ENCODE data around the gene DGKQ.

DNA sequence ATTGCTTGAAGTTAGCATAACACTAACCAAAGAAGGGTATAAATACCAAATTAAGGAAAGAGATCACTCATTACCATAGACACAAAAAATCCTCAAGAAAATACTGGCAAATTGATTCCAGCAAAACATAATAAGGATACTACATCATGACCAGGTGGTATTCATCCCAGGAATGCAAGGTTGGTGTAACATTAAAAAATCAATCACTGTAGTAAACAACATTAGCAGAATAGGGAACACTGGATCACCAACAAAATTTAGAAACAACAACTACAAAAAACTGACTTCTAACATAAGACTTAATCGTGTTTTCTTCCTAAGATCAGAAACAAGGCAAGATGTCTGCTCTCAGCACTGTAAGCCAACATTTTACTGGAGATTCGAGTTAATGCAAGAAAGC is 55.4 kb downstream of the DGKQ start:
- TF ChIP-seq, protein P1, sequence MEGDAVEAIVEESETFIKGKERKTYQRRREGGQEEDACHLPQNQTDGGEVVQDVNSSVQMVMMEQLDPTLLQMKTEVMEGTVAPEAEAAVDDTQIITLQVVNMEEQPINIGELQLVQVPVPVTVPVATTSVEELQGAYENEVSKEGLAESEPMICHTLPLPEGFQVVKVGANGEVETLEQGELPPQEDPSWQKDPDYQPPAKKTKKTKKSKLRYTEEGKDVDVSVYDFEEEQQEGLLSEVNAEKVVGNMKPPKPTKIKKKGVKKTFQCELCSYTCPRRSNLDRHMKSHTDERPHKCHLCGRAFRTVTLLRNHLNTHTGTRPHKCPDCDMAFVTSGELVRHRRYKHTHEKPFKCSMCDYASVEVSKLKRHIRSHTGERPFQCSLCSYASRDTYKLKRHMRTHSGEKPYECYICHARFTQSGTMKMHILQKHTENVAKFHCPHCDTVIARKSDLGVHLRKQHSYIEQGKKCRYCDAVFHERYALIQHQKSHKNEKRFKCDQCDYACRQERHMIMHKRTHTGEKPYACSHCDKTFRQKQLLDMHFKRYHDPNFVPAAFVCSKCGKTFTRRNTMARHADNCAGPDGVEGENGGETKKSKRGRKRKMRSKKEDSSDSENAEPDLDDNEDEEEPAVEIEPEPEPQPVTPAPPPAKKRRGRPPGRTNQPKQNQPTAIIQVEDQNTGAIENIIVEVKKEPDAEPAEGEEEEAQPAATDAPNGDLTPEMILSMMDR (IDR thresholded peaks at IDR 0.05; ENCODE audit: insufficient read depth, low read length), result no peak
- TF ChIP-seq GABPA (IDR thresholded peaks at IDR 0.05; ENCODE audit: low read depth) (no peak), POLR2AphosphoS5 (IDR thresholded peaks at IDR 0.05; ENCODE audit: low read depth) (no peak), SPI1 (IDR thresholded peaks at IDR 0.05; ENCODE audit: borderline replicate concordance, low read depth) (no peak)
- TF ChIP-seq, protein P2, sequence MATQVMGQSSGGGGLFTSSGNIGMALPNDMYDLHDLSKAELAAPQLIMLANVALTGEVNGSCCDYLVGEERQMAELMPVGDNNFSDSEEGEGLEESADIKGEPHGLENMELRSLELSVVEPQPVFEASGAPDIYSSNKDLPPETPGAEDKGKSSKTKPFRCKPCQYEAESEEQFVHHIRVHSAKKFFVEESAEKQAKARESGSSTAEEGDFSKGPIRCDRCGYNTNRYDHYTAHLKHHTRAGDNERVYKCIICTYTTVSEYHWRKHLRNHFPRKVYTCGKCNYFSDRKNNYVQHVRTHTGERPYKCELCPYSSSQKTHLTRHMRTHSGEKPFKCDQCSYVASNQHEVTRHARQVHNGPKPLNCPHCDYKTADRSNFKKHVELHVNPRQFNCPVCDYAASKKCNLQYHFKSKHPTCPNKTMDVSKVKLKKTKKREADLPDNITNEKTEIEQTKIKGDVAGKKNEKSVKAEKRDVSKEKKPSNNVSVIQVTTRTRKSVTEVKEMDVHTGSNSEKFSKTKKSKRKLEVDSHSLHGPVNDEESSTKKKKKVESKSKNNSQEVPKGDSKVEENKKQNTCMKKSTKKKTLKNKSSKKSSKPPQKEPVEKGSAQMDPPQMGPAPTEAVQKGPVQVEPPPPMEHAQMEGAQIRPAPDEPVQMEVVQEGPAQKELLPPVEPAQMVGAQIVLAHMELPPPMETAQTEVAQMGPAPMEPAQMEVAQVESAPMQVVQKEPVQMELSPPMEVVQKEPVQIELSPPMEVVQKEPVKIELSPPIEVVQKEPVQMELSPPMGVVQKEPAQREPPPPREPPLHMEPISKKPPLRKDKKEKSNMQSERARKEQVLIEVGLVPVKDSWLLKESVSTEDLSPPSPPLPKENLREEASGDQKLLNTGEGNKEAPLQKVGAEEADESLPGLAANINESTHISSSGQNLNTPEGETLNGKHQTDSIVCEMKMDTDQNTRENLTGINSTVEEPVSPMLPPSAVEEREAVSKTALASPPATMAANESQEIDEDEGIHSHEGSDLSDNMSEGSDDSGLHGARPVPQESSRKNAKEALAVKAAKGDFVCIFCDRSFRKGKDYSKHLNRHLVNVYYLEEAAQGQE (IDR thresholded peaks at IDR 0.05; ENCODE audit: insufficient replicate concordance, low read depth), result no peak

All from HL-60 (cell line).